ENCODE data around the gene CPSF3.

DNA sequence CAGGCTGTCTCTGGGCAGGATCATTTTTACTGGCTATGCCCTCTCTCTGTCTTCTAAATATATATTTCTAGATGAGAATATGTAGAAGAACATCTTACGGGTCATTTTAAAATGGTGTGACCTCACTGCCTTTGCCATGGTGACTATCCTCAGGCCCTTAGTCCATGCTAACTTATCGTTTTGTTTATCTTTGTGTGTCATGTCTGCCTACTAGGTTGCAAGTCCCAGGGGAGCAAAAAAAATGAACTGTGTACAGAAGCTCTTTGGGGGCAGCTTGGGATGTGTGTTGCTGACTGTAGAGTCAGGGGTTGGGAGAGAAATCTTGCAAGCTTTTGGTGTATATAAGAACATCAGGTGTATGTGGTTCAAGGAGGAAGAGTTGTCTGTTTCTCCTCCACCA lies 11.0 kb downstream of the CPSF3 start:
- TF ChIP-seq GATA2 (IDR thresholded peaks at IDR 0.05; ENCODE audit: low read depth, low read length) (no peak), GATA3 (IDR thresholded peaks at IDR 0.05; ENCODE audit: low read depth, low read length) (no peak)

Data from SH-SY5Y (cell line).